ENCODE results near the gene HS1BP3.

Gene HS1BP3

DNA sequence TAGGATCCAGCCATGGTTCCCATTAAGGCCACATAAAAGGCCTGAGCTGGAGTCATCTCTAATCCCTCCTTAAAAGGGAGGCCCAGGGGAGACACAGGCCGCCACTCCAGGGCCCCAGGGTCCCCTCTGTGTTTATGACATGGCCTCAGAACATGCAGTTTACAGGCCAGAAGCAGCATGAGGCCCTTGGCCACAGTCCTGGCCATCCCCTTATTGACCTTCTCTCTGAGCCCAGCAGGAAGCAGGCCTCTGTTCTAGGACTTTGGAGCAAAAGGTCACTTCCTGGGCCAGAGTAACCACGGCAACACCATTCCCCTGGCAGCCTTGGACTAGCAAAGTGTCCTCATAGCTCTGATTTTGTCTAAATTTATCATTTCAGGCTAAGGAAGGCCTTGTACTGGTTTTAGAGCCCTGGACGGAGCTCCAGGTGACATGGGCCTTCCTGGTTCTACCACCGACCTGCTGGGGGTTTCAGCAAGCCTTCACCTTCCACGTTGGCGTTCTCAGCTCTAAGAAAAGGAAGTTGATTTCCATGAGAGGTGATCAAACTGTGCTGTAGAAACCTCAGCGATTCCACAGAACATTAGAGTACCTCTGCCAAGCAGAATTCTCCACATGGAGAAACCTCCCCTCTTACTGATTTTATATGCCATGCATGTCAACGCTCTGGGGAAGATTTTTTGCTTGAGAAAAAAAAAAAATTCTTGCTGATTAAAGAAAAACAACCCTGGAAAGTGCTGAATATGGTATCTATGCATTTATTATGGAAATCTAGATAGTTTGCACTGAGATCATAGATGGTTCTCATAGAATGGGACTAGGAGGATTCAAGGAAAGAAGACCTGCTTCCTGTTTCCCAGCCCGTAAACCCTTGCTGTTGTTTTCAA lies 53.7 kb downstream of the HS1BP3 start:
- DNase-seq = no peak

DNA sequence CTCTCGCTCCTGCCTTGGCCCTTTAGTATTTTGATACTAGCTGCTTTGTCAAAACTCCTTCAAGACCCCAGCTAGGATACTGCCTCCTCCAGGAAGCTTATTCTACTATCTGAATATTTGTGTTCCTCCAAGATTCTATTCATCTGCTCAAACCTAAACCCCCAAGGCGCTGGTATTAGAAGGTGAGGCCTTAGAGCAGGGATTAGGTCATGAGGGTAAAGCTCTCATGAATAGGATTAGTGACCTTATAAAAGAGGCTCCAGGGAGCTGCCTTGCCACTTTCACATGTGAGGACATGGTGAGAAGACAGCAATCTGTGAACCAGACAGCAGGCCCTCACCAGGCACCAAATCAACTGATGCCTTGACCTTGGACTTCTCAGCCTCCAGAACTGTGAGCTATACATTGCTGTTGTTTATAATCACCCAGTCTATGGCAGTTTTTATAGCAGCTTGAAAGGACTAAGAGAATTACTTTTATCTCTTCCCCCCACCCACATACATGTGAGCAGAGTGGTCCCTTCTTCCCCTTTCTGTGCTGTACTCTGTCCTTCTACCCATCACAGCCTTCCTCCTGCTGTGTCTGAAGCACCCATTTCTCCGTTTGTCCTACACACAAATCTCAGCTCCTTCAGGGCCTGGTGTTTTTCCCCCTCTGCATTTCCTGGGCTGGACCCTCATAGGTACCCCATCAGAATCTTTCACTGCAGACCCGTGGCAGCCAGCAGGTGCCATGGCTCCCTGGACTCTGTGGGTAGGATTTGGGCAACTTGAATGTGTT lies 54.5 kb downstream of the HS1BP3 start:
- no peak for DNase-seq

- DNase-seq = no peak
These were observed 55.3 kb downstream of the HS1BP3 start for GRCh38 chr2:20595439-20596192.

- DNase-seq = no peak
These were observed 55.9 kb downstream of the HS1BP3 start for GRCh38 chr2:20594957-20595356.

- no peak for DNase-seq
These were observed 56.7 kb downstream of the HS1BP3 start for GRCh38 chr2:20594048-20594750.

GRCh38 chr2:20593072-20594034 lies 57.5 kb downstream of the HS1BP3 start:
- no peak for DNase-seq

- DNase-seq = no peak
These were observed 58.5 kb downstream of the HS1BP3 start for GRCh38 chr2:20592106-20593071.

GRCh38 chr2:20590704-20591515 lies 60.0 kb downstream of the HS1BP3 start:
- DNase-seq = no peak

DNA sequence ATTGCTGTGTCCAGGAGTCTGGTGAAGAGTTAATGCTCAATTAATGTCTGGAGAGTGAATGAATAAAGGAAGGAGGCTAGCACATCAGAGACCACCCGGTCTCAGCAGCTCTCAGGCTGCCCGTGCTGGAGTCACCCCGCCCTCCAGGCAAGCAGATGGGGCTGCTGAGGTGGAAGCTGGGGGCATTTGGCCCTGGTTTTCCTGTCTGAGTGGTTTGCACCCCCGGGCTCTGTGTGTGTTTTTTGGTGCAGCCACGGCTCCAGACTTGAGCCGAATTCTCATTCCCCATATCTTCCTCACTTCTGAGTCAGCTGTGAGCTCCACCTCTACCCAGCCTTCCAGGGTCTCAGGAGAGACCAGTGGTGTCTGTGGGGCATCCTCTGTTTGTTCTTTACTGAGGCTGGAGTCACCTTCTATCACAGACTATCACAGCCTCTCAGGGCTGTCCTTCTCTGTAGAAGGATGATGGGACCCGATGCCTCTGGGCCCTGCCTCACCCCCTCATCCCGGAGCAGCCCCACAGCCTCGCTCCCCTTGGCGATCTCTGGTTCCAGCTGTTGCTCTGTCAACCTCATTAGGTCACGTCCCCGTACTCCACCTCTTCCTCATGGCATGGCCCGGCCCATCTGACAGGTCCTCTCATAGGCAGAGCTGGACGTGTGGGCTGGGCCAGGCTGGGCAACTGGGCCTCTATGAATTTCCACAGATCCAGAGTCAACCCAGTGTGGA lies 60.8 kb downstream of the HS1BP3 start:
- no peak for DNase-seq

DNA sequence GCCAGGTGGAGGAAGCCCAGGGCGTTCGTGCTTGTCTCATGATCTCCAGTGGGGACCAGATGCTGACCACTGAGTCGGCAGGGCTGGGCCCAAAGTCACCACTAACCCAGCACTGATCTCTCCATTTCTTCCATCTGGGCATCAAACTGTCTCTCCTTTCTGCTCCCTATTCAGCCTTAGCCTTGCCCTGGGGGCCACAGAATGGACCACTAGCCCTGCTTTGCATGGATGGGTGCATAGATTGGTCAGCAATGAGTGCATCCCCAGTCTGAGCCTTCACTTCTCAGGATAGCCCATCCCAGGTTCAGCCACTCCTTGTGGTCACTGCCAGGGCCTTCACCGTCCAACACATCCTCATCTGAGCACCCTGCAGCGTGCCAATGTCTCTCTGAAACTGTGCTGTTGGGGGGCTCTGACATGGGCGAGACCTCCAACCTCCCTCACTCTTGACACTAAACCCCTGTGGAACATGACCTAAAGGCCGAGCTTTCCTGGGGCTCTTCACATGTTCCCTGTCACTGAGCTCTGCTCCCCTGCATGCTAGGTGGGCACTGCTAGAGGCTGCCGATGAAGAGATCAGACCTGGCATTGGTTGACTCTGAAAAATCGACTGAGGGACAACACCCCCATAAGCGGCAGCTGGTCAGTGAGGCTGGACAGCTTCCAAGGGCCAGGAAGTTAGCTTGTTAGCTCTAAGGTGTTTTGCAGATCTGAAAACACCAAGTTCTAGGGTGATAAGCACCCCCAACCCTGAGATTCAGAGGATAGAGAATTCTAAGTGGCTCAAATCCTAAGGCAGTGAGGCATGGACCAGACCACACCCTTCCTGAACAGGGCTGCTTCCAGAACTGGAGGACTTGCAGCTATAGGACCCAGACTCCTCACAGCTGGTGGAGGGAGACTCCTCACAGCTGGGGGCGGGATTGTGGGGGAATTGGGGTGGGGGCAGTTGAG lies 61.7 kb downstream of the HS1BP3 start:
- no peak for DNase-seq

GRCh38 chr2:20585710-20586594 lies 64.9 kb downstream of the HS1BP3 start:
- no peak for DNase-seq

DNA sequence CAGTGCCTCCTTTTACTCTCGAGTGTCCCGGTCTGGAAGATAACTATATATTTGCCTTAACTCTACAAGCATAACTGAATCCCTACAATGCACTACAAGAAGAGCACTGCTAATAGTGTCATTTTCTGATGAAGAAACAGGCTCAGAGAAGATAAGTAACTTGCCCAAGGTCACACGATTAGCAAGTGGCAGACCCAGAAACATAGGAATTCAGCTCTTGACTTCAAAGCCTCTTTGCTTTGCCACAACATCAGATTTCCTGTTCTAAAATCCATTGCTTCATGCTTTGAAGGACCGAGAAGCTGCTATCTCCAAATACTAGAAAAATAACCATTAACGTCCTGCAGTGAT lies 65.6 kb downstream of the HS1BP3 start:
- no peak for DNase-seq

- no peak for DNase-seq
These were observed 66.2 kb downstream of the HS1BP3 start for GRCh38 chr2:20584399-20585358.

GRCh38 chr2:20584045-20584398 lies 66.9 kb downstream of the HS1BP3 start:
- no peak for DNase-seq

DNA sequence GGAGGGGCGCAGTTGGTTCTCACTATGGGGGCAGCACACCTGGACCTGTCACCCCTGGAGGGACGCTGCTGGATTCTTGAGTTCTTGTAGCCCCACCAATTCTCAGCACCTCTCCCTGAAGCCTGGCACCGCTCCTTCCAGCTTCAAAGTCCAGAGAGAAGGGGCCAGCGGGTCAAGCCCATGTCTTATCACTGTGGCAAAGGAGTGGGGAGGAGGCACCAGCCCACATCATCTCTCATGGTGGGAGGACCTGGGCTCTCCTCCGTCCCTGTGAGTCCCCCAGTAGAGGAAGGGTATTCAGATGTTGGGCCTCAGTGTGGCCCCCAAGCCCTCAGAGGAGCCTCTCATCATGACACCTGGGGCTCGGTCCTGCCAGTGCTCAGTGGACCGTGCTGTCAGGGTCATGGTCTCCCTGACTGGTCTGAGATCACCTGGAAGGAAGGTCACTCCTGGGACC lies 67.4 kb downstream of the HS1BP3 start:
- no peak for DNase-seq

All from activated CD4-positive, alpha-beta T cell treated with anti-CD3 and anti-CD28 coated beads, Interleukin-2, amount 50 U/mL, for 4 hours (primary cell).